ENCODE measurements around the gene CIB2. TPM values are rescaled to one million over a fixed set of nuclear protein-coding genes. Genes with fewer than 3 reads are reported as not detected.

CIB2 gene
- total and polyA plus RNA-seq, 11 donors: 3.3 to 18.5 (median 9.1) TPM

DNA sequence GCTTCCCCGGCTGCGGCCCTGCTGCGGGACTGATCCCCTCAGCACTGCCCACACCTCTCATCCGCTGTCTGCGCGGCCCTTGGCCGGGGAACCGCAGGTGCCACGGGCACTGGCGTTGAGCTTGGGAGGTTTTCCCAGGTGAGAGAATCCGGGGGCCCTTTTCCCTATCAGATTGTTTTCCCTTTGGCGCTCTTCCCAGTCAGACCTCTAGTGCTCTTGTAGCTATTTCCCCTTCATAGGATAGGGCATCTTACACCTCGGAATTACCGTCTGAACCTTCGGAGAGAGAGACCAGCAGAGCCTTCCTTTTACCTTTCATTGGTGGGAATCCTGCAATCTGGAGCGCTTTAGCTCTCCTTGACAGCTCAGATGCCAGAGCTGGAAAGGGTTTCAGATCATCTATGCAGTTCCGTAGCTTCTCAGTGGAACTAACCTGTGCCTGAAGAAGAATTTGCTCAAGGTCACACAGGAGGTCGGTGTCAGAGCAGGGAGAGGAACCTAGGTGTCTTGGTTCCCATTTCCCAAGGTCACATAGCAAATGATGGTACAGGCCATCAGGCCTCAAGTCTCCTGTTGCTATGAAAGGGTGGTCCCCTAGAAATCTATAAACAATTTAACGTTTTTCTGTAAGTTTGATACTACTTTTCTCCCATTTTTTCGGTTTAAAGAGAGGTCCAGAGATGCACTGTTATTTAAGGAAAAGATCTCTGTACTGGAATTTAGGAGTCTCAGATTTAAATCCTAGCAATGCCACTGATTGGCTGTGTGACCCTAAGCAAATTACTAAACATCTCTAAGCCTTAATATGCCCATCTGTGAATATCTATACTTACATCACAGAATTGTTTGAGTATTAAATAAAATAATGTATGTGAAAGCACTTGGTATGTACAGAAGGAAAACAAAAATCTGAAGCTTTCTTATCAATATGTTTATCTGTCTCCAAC, 18.8 kb upstream of the CIB2 start:
- WGBS, 4 donors: 9 to 12% (median 10%) methylated on average over 19 to 20 of the region's 20 CpGs
- Histone ChIP-seq H3K36me3 (peaks cover 0 to 7% (median 0%) of the 10 kb centered on the region in 9 donors), H3K27me3 (no peaks in the 10 kb centered on the region), H3K27ac (peak overlapping the region; percentile 76 to 97 (median 91)), H3K9me3 (no peaks in the 10 kb centered on the region), H3K4me1 (peaks cover 4 to 57% (median 37%) of the 10 kb centered on the region in 12 donors), H3K4me3 (peak overlapping the region; percentile 47 to 98 (median 82))
- ATAC-seq: peak in 1 of 4 donors; percentile 1
- no peak for DNase-seq
- TF ChIP-seq, protein P1, sequence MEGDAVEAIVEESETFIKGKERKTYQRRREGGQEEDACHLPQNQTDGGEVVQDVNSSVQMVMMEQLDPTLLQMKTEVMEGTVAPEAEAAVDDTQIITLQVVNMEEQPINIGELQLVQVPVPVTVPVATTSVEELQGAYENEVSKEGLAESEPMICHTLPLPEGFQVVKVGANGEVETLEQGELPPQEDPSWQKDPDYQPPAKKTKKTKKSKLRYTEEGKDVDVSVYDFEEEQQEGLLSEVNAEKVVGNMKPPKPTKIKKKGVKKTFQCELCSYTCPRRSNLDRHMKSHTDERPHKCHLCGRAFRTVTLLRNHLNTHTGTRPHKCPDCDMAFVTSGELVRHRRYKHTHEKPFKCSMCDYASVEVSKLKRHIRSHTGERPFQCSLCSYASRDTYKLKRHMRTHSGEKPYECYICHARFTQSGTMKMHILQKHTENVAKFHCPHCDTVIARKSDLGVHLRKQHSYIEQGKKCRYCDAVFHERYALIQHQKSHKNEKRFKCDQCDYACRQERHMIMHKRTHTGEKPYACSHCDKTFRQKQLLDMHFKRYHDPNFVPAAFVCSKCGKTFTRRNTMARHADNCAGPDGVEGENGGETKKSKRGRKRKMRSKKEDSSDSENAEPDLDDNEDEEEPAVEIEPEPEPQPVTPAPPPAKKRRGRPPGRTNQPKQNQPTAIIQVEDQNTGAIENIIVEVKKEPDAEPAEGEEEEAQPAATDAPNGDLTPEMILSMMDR (IDR thresholded peaks at IDR 0.05): no peak
- no peak for TF ChIP-seq POLR2A (IDR thresholded peaks at IDR 0.05)
- intact Hi-C loops (cut with DNase I): no loop called here

DNA sequence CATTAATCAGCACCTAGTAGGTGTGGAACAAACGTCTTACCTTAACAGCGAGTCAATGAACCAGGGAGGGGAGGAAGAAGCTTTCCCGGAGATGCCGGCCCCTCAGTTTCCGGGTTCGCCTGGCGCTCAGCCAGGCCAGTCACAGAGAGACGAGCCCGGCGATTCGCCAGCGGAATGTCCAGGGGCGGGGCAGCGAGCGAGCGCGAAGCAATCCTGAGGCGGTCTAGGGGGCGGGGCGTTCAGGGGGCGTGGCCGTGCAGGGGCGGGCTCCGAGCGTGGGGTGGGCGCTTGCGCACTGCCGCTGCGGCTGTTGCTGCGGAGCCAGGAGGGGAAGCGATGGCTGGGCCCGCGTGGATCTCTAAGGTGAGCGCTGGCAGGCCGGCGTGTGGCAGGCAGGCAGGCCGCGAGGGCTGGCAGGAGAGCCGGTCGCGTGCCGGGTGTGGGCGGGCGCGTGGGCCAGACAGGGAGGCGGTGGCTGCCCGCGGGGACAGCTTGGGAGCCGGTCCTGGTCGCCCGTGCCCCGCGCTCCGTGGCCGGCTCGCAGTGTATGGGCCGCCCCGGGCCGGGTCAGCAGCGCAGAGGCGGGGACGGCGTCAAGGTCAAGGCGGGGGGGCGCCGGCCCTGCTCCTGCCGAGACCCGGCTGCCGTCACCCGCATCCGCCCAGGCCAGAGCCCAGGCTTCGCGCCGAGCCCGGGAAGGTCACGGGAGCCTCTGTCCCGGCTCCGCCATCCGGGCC, 18.0 kb upstream of the CIB2 start, which contains the start of gene IDH3A:
Gene IDH3A, plus strand, starts transcription at position 295 of the 737 bp plus-strand sequence. Its CDS starts 42 bp downstream, at position 337.
- Histone ChIP-seq H3K9me3 (no peaks in the 10 kb centered on the region), H3K36me3 (peaks cover 0 to 7% (median 0%) of the 10 kb centered on the region in 9 donors), H3K4me3 (peak within 1 kb of the TSS; percentile 47 to 98 (median 82)), H3K27me3 (no peaks in the 10 kb centered on the region), H3K4me1 (peaks cover 2 to 49% (median 29%) of the 10 kb centered on the region in 12 donors), H3K27ac (peak within 1 kb of the TSS; percentile 76 to 97 (median 91))
- intact Hi-C loops (cut with DNase I): no loop called here
- DNase-seq (peak; percentile 100), ATAC-seq (peak; percentile 96 to 98 (median 97))
- TF ChIP-seq, protein P1 (IDR thresholded peaks at IDR 0.05): no peak
- peak; percentile 70 to 94 for TF ChIP-seq POLR2A (IDR thresholded peaks at IDR 0.05)
- WGBS, 4 donors: 0 to 1% (median 1%) methylated on average over 45 to 79 of the region's 79 CpGs

DNA sequence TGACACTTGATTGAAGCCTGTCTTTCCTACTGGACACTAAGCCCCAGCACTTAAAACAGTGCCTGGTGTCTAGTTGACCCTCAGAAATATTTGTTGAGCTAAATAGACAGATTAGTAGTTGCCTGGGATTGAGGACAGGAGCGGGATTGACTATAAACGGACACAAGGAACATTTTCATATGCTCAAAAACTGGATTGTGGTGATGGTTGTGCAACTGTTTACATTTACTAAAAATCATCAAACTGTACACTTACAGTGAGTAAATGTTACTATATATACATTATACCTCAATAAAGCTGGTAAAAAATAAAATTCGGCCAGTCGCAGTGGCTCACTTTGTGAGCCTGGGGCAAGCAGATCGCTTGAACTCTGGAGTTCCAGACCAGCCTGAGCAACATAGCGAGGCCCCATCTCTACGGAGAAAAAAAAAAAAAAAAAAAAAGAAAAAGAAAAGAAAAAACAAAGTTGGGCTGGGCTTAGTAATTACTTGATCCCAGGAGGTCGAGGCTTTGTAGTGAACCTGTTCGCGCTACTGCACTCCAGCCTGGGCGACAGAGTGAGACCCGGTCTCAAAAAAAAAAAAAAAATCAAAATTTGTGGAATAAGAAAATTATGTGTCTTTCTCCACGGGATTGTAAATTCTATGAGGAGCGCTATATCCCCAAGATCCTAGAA, 17.3 kb upstream of the CIB2 start:
- Histone ChIP-seq H3K27me3 (no peaks in the 10 kb centered on the region), H3K4me1 (peaks cover 0 to 49% (median 28%) of the 10 kb centered on the region in 12 donors), H3K9me3 (no peaks in the 10 kb centered on the region), H3K4me3 (peak overlapping the region; percentile 47 to 98 (median 82)), H3K36me3 (peaks cover 0 to 7% (median 0%) of the 10 kb centered on the region in 9 donors), H3K27ac (peak overlapping the region in 11 of 12 donors; percentile 32 to 95 (median 78))
- no peak for ATAC-seq
- DNase-seq: no peak
- TF ChIP-seq POLR2A (IDR thresholded peaks at IDR 0.05): no peak
- TF ChIP-seq, protein P1 (IDR thresholded peaks at IDR 0.05): no peak
- WGBS, 4 donors: 22 to 26% (median 24%) methylated on average over 14 of the region's 14 CpGs
- intact Hi-C loops (cut with DNase I): no loop called here

Measured in heart left ventricle (tissue), 16 donors.